ENCODE data around the gene PPP2R2B.

DNA sequence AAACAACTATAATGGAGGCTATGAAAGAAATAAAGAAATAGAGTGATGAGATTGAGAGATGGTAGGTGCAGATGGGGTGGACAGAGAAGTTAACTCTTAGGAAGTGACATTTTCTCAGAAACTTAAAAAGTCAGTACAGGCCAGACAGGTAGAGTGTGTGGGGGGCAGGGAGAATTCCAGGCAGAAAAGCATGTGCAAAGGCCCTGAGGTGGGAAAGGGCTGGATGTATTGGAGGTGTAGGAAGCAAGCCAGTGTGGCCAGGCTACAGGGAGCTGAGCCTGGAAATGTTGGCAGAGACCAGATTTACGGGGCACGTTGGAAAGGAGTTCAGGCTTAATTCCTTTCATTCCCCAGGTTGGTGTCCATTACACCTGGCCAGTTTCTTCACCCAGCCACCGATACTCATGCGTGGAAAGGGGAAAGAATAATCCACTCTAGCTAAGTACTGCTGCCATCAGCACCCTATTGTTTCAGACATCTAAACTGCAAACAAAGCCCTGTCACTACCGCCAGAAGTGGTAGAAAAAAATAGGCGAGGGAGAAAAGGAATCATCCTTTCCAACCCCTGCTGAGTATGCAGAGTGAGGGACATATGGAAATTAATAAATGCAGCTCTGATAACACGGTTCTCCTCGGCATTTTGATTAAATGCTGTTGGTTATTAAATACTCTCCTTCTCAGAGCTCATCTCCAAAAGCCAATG, 245.8 kb downstream of the PPP2R2B start:
- TF ChIP-seq, protein P1, sequence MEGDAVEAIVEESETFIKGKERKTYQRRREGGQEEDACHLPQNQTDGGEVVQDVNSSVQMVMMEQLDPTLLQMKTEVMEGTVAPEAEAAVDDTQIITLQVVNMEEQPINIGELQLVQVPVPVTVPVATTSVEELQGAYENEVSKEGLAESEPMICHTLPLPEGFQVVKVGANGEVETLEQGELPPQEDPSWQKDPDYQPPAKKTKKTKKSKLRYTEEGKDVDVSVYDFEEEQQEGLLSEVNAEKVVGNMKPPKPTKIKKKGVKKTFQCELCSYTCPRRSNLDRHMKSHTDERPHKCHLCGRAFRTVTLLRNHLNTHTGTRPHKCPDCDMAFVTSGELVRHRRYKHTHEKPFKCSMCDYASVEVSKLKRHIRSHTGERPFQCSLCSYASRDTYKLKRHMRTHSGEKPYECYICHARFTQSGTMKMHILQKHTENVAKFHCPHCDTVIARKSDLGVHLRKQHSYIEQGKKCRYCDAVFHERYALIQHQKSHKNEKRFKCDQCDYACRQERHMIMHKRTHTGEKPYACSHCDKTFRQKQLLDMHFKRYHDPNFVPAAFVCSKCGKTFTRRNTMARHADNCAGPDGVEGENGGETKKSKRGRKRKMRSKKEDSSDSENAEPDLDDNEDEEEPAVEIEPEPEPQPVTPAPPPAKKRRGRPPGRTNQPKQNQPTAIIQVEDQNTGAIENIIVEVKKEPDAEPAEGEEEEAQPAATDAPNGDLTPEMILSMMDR (IDR thresholded peaks at IDR 0.05): no peak
- TF ChIP-seq POLR2A (IDR thresholded peaks at IDR 0.05) (no peak), POLR2AphosphoS5 (IDR thresholded peaks at IDR 0.05) (no peak), EP300 (IDR thresholded peaks at IDR 0.05; ENCODE audit: low read depth) (no peak)

All from transverse colon (tissue), 4 donors.